ENCODE data around the gene CDH8. TPM values are rescaled to one million over a fixed set of nuclear protein-coding genes. Genes with fewer than 3 reads are reported as not detected.

CDH8 gene
- total RNA-seq, 1 experiment from 2014 or later = 1.7 TPM

- intact Hi-C loops (cut with micrococcal nuclease; ENCODE audit: unreplicated experiment) = no loop called here
- Mint-ChIP-seq H3K9me3 (ENCODE audit: unreplicated experiment) (no peaks in the 10 kb centered on the region), H3K27ac (ENCODE audit: unreplicated experiment) (no peak overlapping the region), H3K4me1 (ENCODE audit: low read depth, unreplicated experiment) (no peaks in the 10 kb centered on the region), H3K36me3 (ENCODE audit: insufficient read depth, unreplicated experiment) (no peaks in the 10 kb centered on the region), H3K4me3 (ENCODE audit: unreplicated experiment) (no peak overlapping the region), H3K27me3 (ENCODE audit: insufficient read depth, unreplicated experiment) (peaks cover 4% of the 10 kb centered on the region)
- no TSS peak for BruUV-seq (replicated peaks)
- no peaks in the 10 kb centered on the region for H3K9me3 ChIP-seq
- ChIA-PET CTCF (no interaction called here), POLR2A (no interaction called here)
- TF ChIP-seq CTCF (IDR thresholded peaks at IDR 0.05; ENCODE audit: insufficient read depth in 1 of 2, low read depth in 1 of 2, low read length in 1 of 2, severe bottlenecking in 1 of 2, unreplicated experiment in 1 of 2) = no peak
- no peaks in the 10 kb centered on the region for H3K4me1 ChIP-seq
- H3K36me3 ChIP-seq (ENCODE audit: control insufficient read depth, insufficient read depth, low read length) = no peaks in the 10 kb centered on the region
- no peaks in the 10 kb centered on the region for H3K27me3 ChIP-seq (replicated peaks; ENCODE audit: control insufficient read depth, insufficient read depth, low read length)
- DNase-seq = no peak
- H3K4me3 ChIP-seq (ENCODE audit: low read depth, low read length) = no peak overlapping the region
Measured at GRCh38 chr16:62060089-62060488, 23.9 kb upstream of the CDH8 start.

- H3K36me3 Mint-ChIP-seq (ENCODE audit: insufficient read depth, unreplicated experiment) = no peaks in the 10 kb centered on the region
- ChIA-PET POLR2A (no interaction called here), CTCF (no interaction called here)
- H3K9me3 Mint-ChIP-seq (ENCODE audit: unreplicated experiment) = no peaks in the 10 kb centered on the region
- H3K36me3 ChIP-seq (ENCODE audit: control insufficient read depth, insufficient read depth, low read length) = no peaks in the 10 kb centered on the region
- no peak for TF ChIP-seq CTCF (IDR thresholded peaks at IDR 0.05; ENCODE audit: insufficient read depth in 1 of 2, low read depth in 1 of 2, low read length in 1 of 2, severe bottlenecking in 1 of 2, unreplicated experiment in 1 of 2)
- no peak overlapping the region for H3K4me3 ChIP-seq (ENCODE audit: low read depth, low read length)
- H3K27ac Mint-ChIP-seq (ENCODE audit: unreplicated experiment) = no peak overlapping the region
- DNase-seq = no peak
- peaks cover 3% of the 10 kb centered on the region for H3K27me3 Mint-ChIP-seq (ENCODE audit: insufficient read depth, unreplicated experiment)
- H3K4me1 ChIP-seq = no peaks in the 10 kb centered on the region
- intact Hi-C loops (cut with micrococcal nuclease; ENCODE audit: unreplicated experiment) = no loop called here
- H3K27me3 ChIP-seq (replicated peaks; ENCODE audit: control insufficient read depth, insufficient read depth, low read length) = no peaks in the 10 kb centered on the region
- H3K4me3 Mint-ChIP-seq (ENCODE audit: unreplicated experiment) = no peak overlapping the region
- BruUV-seq (replicated peaks) = no TSS peak
- H3K4me1 Mint-ChIP-seq (ENCODE audit: low read depth, unreplicated experiment) = no peaks in the 10 kb centered on the region
- no peaks in the 10 kb centered on the region for H3K9me3 ChIP-seq
Measured at GRCh38 chr16:62059527-62059926, 23.3 kb upstream of the CDH8 start.

- no TSS peak for BruUV-seq (replicated peaks)
- CTCF ChIA-PET = no interaction called here
- Mint-ChIP-seq H3K36me3 (ENCODE audit: insufficient read depth, unreplicated experiment) (no peaks in the 10 kb centered on the region), H3K4me1 (ENCODE audit: low read depth, unreplicated experiment) (no peaks in the 10 kb centered on the region), H3K27me3 (ENCODE audit: insufficient read depth, unreplicated experiment) (peaks cover 3% of the 10 kb centered on the region), H3K9me3 (ENCODE audit: unreplicated experiment) (no peaks in the 10 kb centered on the region), H3K27ac (ENCODE audit: unreplicated experiment) (no peak overlapping the region), H3K4me3 (ENCODE audit: unreplicated experiment) (no peak overlapping the region)
- Histone ChIP-seq H3K4me3 (ENCODE audit: low read depth, low read length) (no peak overlapping the region), H3K4me1 (no peaks in the 10 kb centered on the region), H3K27me3 (replicated peaks; ENCODE audit: control insufficient read depth, insufficient read depth, low read length) (no peaks in the 10 kb centered on the region), H3K9me3 (no peaks in the 10 kb centered on the region), H3K36me3 (ENCODE audit: control insufficient read depth, insufficient read depth, low read length) (no peaks in the 10 kb centered on the region)
- TF ChIP-seq CTCF (IDR thresholded peaks at IDR 0.05; ENCODE audit: insufficient read depth in 1 of 2, low read depth in 1 of 2, low read length in 1 of 2, severe bottlenecking in 1 of 2, unreplicated experiment in 1 of 2) = no peak
- intact Hi-C loops (cut with micrococcal nuclease; ENCODE audit: unreplicated experiment) = no loop called here
- DNase-seq = no peak
- POLR2A ChIA-PET = no interaction called here
Measured at GRCh38 chr16:62058412-62058811, 22.2 kb upstream of the CDH8 start.

Measured in Caco-2 (cell line).